Measurements from ENCODE around the gene ZNF101. TPM values are rescaled to one million over a fixed set of nuclear protein-coding genes. Genes with fewer than 3 reads are reported as not detected.

Gene ZNF101
- total RNA-seq, 4 donors from 2014 or later: 0.39 to 9.7 (median 2.5) TPM

- ATAC-seq (no peak), DNase-seq (no peak)
- Histone ChIP-seq H3K27ac (no peak overlapping the region), H3K36me3 (peaks cover 6 to 12% of the 10 kb centered on the region in 2 donors), H3K27me3 (no peaks in the 10 kb centered on the region), H3K4me3 (no peak overlapping the region), H3K4me1 (no peaks in the 10 kb centered on the region), H3K9me3 (peaks cover 10 to 57% (median 26%) of the 10 kb centered on the region in 3 donors)
- in situ Hi-C loops (cut with MboI; ENCODE audit: low sequenced_read_pairs in 4 of 4) (no loop called here), intact Hi-C loops (cut with DNase I; ENCODE audit: low total_unique reads) (no loop called here)
- no peak for TF ChIP-seq POLR2A (IDR thresholded peaks at IDR 0.05)
- no peak for TF ChIP-seq CTCF (IDR thresholded peaks at IDR 0.05 in 4 of 5, conservative IDR thresholded peaks at IDR 0.05 in 1 of 5)
These were observed 53.3 kb downstream of the ZNF101 start for GRCh38 chr19:19721896-19722295.

DNA sequence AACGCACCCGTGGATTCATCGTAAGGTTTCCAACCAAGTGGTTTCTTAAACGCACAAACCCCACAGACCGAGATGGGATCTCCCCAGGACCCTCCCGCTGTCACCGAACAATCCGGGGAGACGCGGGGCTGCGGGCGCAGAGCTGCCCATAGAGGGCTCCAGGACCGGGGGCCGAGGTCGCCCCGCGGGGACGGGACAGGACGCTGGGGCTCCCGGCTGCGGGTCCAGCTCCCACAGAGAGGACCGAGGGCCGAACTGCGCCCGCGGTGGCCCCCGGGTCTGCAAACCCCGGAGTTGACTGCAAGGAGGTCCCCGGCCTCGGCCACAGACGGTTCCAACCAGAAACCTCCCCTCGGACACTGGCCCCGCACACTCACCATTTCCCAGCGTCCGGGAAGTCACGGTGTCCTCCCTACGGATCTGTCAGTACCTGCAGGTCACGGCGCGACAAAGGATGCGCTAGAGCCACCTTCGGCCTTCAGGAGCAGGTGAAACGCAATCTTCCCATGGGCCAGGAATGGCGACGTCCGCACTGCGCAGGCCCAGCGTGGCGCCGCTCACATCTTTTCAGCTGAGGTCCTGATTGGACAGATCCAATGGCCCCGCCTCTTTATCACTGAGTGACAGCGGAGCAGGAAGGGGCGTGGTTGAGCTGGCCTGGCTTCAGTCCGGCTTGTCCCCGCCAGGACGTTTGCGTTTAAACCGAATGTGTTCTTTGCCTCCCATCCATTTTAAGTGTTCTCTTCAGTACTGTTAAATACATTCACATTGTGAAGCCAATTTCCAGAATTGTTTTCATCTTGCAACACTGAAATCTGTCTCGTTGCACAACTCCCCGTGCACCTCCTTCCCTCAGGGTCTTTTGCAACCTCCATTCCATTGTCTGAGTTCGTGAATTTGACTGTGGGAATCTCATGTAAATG is 64.2 kb downstream of the ZNF101 start, which contains the start of gene ZNF14:
TSS of gene ZNF14 (minus strand) at position 534 of the 923 bp plus-strand sequence. CDS start at position 380, 154 bp downstream.
- DNase-seq (peak; percentile 81 to 87), ATAC-seq (peak; percentile 99 to 100)
- H3K4me1 ChIP-seq: peaks cover 0 to 4% of the 10 kb centered on the region in 2 donors
- in situ Hi-C loops (cut with MboI; ENCODE audit: low sequenced_read_pairs in 4 of 4) (no loop called here), intact Hi-C loops (cut with DNase I; ENCODE audit: low total_unique reads) (loop anchor here (1.0 to 5.0 kb wide), 3 partner anchors 43 to 89 kb away; partner anchors contain the start of genes ZNF101 and ZNF506)
- TF ChIP-seq CTCF (IDR thresholded peaks at IDR 0.05 in 4 of 5, conservative IDR thresholded peaks at IDR 0.05 in 1 of 5) (no peak), POLR2A (IDR thresholded peaks at IDR 0.05) (peak; percentile 45 to 62)
- peak within 1 kb of the TSS; percentile 43 to 72 (median 60) for H3K27ac ChIP-seq
- no peaks in the 10 kb centered on the region for H3K27me3 ChIP-seq
- peaks cover 0 to 16% (median 4%) of the 10 kb centered on the region in 3 donors for H3K9me3 ChIP-seq
- peak within 1 kb of the TSS; percentile 75 to 99 (median 82) for H3K4me3 ChIP-seq
- peaks cover 3 to 31% of the 10 kb centered on the region in 2 donors for H3K36me3 ChIP-seq

Other genes with a start within 250 kb of the ZNF101 start
- 1 to 10 TPM in 1 of 4 donors, under 1 TPM in 1, not detected in 2; 0.80 to 1.7 TPM for gene TSSK6, start 153.3 kb upstream of the ZNF101 start, total RNA-seq
- 100 to 1,000 TPM in 1 of 4 donors, 10 to 100 TPM in 3; 41.8 to 201 (median 50.5) TPM for gene NDUFA13, start 152.6 kb upstream of the ZNF101 start, total RNA-seq
- gene YJEFN3, start 139.9 kb upstream of the ZNF101 start, total RNA-seq: under 1 TPM in 2 of 4 donors, not detected in 2; 0.18 to 0.31 TPM
- 1 to 10 TPM in 1 of 4 donors, not detected in 3; 3.2 TPM for gene CILP2, start 130.6 kb upstream of the ZNF101 start, total RNA-seq
- not detected for gene PBX4, start 50.2 kb upstream of the ZNF101 start, total RNA-seq
- 1 to 10 TPM in 1 of 4 donors, under 1 TPM in 2, not detected in 1; 0.15 to 1.3 (median 0.27) TPM for gene LPAR2, start 40.6 kb upstream of the ZNF101 start, total RNA-seq
- gene GMIP, start 25.2 kb upstream of the ZNF101 start, total RNA-seq: 1 to 10 TPM in 3 of 4 donors, not detected in 1; 1.2 to 2.6 (median 1.6) TPM
- gene ATP13A1, start 5.2 kb upstream of the ZNF101 start, total RNA-seq: 100 to 1,000 TPM in 2 of 4 donors, 10 to 100 TPM in 2; 51.8 to 111 (median 82.8) TPM
- 1 to 10 TPM in 3 of 4 donors, under 1 TPM in 1; 0.97 to 2.1 (median 1.7) TPM for gene ZNF14, start 64.3 kb downstream of the ZNF101 start, total RNA-seq
- 10 to 100 TPM in 3 of 4 donors, 1 to 10 TPM in 1; 6.3 to 18.7 (median 14.9) TPM for gene ZNF506, start 152.9 kb downstream of the ZNF101 start, total RNA-seq
- 1 to 10 TPM; 3.1 to 9.5 (median 6.3) TPM for gene ZNF253, start 197.0 kb downstream of the ZNF101 start, total RNA-seq
- gene ZNF93, start 232.1 kb downstream of the ZNF101 start, total RNA-seq: 1 to 10 TPM in 2 of 4 donors, under 1 TPM in 2; 0.36 to 4.1 (median 0.89) TPM

Data from gastrocnemius medialis (tissue), 4 donors.